ENCODE data around the gene RNPEPL1.

DNA sequence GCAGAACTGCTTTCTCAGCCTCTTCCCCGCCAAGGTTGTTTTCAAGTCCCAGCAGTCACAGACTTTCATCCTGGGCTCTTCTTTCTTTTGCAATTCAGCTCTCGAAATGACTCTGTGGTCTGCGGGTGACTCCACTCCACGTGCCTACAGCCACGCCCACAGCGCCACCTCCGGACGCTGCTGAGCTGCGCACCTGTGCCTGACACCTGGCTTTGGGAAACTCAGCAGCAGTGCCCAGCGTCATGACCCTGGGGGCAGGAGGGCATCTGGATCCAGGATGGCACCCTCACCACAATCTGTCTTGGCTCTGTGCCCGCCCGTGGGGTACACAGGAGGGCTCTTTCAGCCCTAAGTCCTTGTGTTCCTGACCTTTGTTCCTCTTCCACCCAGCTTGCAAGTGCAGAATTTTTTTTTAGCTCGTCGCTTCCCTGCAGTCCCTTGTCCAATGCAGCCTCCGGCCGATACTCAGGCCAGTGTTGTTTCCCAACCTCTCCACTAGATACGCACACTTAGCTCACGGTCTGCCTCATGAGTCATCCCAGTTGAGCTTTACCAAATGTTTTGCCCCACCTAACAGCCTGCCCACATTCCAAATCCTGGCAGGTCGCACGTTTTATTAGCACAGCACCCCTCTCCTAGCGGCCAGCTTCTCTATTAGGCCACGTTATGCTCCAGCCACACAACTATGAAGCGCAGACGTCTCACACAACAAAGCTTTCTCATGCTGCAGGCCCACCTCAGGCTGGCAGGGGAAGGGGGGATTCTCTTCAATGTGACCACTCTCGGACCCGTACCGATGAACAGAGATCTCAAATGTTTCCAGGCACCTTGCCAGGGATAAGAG lies 11.7 kb downstream of the RNPEPL1 start:
- TF ChIP-seq, protein P1, sequence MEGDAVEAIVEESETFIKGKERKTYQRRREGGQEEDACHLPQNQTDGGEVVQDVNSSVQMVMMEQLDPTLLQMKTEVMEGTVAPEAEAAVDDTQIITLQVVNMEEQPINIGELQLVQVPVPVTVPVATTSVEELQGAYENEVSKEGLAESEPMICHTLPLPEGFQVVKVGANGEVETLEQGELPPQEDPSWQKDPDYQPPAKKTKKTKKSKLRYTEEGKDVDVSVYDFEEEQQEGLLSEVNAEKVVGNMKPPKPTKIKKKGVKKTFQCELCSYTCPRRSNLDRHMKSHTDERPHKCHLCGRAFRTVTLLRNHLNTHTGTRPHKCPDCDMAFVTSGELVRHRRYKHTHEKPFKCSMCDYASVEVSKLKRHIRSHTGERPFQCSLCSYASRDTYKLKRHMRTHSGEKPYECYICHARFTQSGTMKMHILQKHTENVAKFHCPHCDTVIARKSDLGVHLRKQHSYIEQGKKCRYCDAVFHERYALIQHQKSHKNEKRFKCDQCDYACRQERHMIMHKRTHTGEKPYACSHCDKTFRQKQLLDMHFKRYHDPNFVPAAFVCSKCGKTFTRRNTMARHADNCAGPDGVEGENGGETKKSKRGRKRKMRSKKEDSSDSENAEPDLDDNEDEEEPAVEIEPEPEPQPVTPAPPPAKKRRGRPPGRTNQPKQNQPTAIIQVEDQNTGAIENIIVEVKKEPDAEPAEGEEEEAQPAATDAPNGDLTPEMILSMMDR (IDR thresholded peaks at IDR 0.05), result no peak
- TF ChIP-seq POLR2A (IDR thresholded peaks at IDR 0.05), result no peak

Measured in lower leg skin (tissue), 3 donors.